Measurements from ENCODE around the gene ING3.

The ING3 gene

GRCh38 chr7:120988591-120989256 lies 38.1 kb downstream of the ING3 start, which contains the start of gene CPED1:
TSS of gene CPED1 (plus strand) at chr7:120988711. CDS start at chr7:120989622, 911 bp downstream.
- DNase-seq = peak; percentile 79

- peak; percentile 49 for DNase-seq
Observed at GRCh38 chr7:120989257-120990220, 39.0 kb downstream of the ING3 start.

DNA sequence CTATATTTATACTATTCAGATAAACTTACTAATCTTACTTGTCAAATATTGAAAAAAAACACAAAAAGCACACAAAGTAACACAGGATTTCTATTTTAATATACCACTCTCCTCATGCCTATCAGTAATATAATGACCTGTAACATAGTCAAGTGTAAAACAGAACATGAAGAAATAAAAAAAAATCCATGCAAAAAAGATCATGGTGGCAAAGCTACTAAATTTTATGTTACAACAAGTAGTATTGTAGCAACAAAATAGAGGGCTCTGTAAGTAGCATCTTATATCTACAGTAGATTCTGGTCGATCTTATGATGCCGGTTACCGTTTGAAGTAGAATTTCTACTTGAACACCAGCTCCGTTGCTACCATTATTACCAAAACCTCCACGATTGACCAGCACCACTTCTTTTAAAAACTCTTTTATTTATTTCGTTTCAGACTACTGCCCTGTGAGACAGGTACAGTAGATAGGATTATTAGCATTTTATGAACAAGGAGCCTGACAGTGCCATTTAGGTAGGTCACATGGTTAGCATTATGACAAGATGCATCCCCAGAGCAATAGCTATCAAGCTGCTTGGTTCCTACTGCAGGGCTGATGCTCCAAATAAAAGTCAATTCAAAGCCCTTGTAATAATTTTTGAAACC lies 40.0 kb downstream of the ING3 start:
- no peak for DNase-seq

DNA sequence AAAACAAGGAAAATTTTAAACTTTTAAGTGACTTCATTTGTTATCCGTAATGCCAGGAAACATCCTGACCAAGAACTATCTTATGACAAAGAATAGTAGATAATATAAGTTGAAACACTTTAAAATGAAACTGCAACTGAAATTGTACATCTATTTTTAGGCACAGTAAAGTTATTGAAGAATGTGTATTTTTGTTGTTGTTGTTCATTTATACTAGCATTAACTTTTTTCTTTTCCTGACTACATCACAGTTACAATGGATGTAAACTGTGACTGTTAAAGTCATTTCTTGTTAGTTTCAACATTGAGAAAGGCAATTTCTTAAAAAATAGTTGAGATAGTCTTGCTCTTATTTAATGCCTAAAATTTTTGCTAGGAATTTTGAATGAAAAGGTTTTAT lies 40.6 kb downstream of the ING3 start:
- DNase-seq = no peak

- no peak for DNase-seq
Observed at GRCh38 chr7:120991581-120991980, 41.0 kb downstream of the ING3 start.

DNA sequence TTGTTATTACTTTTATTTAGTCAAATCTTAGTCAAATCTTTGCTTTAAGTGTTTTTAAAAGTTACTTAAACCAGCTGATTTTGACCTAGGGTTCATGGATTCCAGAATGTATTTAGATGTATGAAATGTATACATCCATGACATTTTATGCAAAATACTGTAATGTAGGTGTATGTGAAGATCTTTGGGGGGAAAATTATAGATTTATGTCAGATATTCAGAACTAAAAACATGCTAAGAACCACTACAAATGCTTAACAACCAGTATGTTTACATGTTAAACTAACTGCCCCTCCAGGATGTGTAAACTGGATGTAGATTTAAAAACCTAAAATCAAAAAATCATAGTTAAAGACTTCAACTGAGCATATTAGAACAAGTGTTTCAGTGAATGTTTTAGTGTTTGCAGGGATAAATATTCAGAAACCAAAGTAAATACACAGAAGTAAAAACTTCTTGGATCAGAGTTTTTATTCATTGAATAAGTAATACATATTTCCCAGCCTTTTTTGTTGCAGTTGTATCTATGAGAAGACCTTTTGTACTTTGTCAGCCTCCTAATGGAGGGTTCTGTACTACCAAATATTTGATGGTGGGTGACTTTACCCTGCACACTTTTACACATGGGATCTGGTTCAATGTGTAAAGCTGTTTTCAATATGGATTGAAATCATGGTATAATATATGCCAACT lies 41.8 kb downstream of the ING3 start:
- DNase-seq = no peak

DNA sequence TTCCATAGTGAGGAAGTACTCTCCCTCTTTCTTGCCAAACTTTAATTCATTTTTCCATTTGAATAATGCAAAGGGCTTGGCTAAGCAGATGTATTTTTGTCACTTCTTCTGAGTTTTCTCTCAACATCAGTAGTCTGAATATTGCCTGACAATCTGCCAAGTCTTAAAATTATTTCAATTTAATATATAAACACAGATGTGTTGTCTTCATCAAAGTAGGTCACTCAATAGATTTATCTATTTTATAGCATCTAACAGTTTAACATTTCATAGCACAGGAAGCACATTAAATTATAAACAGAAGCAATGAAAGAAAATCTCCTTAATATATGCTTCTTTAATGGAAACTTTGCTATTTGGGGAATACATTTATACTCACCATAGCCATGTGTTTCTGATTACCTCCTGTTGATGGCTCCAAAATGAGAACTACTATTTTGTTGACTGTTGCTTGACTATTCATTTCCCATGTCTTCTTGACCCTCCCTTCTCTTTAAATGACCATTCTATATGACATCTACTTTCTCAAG lies 42.5 kb downstream of the ING3 start:
- DNase-seq = no peak

GRCh38 chr7:120993553-120994191 lies 43.1 kb downstream of the ING3 start:
- no peak for DNase-seq

DNA sequence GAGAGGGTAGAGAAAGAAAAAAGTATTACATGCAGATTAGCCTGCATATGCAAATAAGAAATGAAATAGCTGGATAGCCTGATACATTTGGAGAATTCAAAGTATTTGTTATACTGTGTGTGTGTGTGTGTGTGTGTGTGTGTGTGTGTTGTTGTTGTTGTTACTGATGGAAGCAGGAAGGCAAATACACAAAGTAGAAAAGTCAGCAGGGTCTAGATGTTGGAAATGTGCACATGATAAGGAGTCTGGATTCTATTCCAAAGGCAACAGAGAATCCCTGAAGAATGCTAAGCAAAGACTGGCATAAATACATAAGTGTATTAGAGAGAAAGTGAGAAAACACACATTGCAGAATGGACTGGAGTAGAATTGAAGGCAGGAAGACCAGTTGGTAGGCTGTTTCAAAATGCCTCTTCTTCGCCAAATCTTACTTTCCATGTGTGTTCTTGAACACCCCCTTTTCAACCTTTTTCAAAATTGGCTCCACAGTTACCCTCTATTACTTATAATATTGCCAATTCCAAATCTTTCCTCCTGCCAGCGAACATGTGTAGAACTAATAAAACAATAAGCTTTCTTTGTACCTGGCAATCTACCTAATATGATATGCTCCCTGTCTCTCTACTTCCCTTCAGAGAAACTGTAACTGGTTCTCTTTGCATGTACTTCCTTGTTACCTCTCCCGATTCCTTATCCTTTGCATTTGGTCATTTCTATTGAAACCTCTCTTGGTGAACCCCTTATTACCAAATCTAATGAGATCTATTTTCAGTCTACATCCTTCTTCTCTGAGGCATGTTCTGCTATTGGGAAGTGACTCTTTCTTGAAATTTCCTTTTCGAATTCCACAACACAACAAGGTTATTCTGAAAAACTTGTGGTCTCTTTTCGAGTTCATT lies 44.2 kb downstream of the ING3 start:
- no peak for DNase-seq

GRCh38 chr7:120995654-120996053 lies 45.1 kb downstream of the ING3 start:
- DNase-seq = no peak

DNA sequence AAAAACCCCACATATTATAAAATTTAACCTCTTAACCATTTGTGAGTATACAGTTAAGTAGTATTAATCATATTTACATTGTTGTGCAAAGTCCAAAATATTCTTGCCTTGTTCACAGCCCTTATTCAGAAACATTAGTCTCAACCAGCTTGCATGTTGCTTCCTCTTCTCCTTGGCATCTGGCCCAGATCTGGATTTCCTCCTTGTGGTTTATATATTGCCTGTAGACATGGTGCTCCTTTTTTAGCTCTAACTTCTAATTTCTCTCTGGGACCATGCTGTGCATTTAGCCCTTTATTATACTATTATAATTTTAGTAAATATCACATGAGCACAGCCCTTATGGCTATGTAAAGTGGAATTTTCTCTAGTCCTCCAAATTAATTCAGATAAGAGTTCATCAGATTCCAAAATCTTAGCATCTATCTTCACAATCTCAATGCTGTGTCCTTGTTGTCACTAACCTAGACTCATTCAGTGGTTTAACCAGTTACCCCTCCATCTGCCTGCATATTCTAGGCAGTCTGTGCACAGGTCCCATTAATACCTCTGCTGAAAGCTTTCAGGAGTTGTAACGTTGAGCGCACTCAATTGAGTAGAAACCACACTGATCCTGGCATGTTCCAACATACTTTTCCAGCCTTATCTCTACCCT lies 45.9 kb downstream of the ING3 start:
- no peak for DNase-seq

DNA sequence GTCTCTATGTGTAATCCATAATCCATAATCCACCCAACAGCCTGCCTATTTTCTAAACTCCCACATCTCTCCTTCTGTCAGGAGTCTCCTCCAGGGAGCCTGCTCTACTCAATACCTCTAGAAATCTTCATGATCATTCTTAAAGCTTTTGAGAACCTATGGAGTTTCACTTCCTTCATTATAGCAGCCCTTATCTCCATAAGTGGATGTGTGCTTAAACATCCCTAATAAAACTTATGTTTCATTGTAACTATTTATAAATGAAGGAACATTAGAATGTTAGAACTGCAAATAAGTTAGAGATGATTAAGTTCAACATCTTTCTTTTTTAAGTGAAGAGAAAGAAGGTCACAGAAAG lies 46.4 kb downstream of the ING3 start:
- DNase-seq = no peak

DNA sequence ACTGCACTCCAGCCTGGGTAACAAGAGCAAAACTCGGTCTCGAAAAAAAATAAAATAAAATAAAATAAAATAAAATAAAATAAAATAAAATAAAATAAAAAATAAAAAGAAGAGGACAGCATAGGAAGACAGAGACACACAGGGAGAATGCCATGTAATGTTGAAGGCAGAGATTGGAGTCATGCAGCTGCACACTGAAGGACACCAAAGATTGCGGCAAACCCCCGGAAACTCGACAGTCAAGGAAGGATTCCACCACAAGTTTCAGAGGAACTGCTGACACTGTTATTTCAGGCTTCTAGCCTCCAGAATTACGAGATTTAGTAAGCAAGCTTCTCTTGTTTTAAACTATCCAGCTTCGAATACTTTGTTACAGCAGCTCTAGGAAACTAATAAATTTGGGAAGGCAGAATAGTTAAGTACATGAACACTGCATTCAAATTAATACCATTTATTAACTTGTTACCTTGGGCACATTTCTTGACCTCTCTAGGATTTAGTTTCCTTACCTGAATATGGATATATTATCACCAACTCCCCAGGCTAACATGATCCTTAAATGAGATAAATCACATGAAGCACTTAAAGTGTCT lies 47.4 kb downstream of the ING3 start:
- no peak for DNase-seq

- DNase-seq = no peak
Observed at GRCh38 chr7:120998520-120998919, 47.9 kb downstream of the ING3 start.

GRCh38 chr7:120998996-120999565 lies 48.5 kb downstream of the ING3 start:
- no peak for DNase-seq

GRCh38 chr7:121000081-121000983 lies 49.8 kb downstream of the ING3 start:
- DNase-seq = no peak

DNA sequence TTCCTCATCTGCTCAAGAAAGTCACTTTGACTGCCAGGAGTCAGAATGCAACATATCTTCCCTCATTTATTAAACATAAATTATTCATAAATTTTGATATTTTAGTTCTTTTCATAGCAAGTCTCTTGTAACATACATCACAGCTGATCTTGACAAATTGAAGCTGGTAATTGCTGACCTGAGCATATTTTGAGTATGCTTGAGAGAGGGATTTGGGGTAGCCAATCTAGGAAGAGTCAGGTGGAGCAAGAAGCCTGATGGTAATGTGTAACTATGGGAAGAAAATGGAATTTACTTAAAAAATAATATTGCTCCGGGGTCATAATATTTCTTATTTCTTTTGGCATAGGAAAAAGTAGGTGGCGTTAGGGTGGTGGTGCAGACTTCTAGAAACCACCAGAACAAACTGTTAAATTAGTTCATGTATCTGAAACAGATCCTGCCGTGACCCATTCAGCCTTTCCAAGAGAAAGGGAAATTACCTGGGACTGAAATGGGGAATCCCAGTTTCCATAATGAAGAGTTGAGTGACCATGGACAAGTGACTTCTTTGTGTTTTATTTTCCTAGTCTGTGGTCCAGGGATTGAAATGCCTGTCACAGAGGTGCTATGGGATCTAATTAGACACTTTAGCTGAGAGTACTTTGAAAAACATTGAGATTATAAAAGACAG lies 50.8 kb downstream of the ING3 start:
- no peak for DNase-seq
